ENCODE data around the gene MRPS5. TPM values are rescaled to one million over a fixed set of nuclear protein-coding genes. Genes with fewer than 3 reads are reported as not detected.

The MRPS5 gene
- total RNA-seq, 1 donor from 2014 or later: 66.1 TPM

DNA sequence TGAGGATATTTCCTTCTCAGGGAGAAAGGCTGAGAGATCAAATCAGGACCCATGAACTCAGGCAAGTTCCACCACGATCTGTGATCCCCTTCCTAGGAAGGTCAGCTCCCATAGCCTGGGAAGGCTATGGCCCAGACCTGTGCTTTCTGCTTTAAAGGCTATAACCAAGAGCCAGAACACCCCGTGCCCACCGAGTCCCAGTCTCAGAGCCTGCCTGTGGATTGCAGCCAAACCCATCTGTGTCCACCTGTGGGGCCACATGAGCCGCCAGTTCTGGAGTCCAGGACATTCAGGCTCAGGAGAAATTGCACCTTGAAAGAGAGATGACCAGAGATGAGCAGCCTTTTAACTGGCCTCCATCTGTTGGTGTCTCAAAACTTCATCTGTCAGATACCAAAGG, 49.2 kb downstream of the MRPS5 start:
- H3K27me3 ChIP-seq (ENCODE audit: control insufficient read depth, insufficient read depth, low read length): peaks cover 18% of the 10 kb centered on the region
- no peak overlapping the region for H3K4me3 ChIP-seq (ENCODE audit: low read depth, low read length)
- DNase-seq (ENCODE audit: low read depth): no peak
- TF ChIP-seq CTCF (IDR thresholded peaks at IDR 0.05; ENCODE audit: insufficient read depth, low read length, poor library complexity, severe bottlenecking): no peak
- no peaks in the 10 kb centered on the region for H3K36me3 ChIP-seq (ENCODE audit: control insufficient read depth, insufficient read depth, low read length)

- H3K27me3 ChIP-seq (ENCODE audit: control insufficient read depth, insufficient read depth, low read length): peaks cover 14% of the 10 kb centered on the region
- H3K4me3 ChIP-seq (ENCODE audit: low read depth, low read length): no peak overlapping the region
- no peak for DNase-seq (ENCODE audit: low read depth)
- TF ChIP-seq CTCF (IDR thresholded peaks at IDR 0.05; ENCODE audit: insufficient read depth, low read length, poor library complexity, severe bottlenecking): no peak
- H3K36me3 ChIP-seq (ENCODE audit: control insufficient read depth, insufficient read depth, low read length): no peaks in the 10 kb centered on the region
Observed at GRCh38 chr2:95071856-95072255, 49.8 kb downstream of the MRPS5 start.

DNA sequence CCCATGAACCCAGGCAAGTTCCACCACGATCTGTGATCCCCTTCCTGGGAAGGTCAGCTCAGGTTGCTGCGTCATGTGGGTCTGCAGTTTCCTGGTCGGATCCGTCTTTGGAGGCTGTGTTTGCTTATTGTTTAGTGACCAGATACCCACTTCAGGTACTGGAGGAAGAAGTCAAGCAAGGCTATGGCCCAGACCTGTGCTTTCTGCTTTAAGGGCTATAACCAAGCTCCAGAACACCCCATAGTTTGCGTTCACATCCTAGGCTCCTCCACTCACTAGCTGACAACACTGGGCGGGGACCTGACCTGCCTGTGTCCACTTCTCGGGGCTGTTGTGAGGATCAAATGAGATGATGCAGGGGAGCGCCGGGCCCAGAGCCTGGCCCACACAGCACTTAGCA, 52.1 kb downstream of the MRPS5 start:
- DNase-seq (ENCODE audit: low read depth): no peak
- TF ChIP-seq CTCF (IDR thresholded peaks at IDR 0.05; ENCODE audit: insufficient read depth, low read length, poor library complexity, severe bottlenecking): no peak
- Histone ChIP-seq H3K4me3 (ENCODE audit: low read depth, low read length) (no peak overlapping the region), H3K36me3 (ENCODE audit: control insufficient read depth, insufficient read depth, low read length) (no peaks in the 10 kb centered on the region), H3K27me3 (ENCODE audit: control insufficient read depth, insufficient read depth, low read length) (peaks cover 2% of the 10 kb centered on the region)

GRCh38 chr2:95068256-95068655, 53.4 kb downstream of the MRPS5 start:
- H3K27me3 ChIP-seq (ENCODE audit: control insufficient read depth, insufficient read depth, low read length): no peaks in the 10 kb centered on the region
- no peak for DNase-seq (ENCODE audit: low read depth)
- H3K4me3 ChIP-seq (ENCODE audit: low read depth, low read length): no peak overlapping the region
- no peak for TF ChIP-seq CTCF (IDR thresholded peaks at IDR 0.05; ENCODE audit: insufficient read depth, low read length, poor library complexity, severe bottlenecking)
- no peaks in the 10 kb centered on the region for H3K36me3 ChIP-seq (ENCODE audit: control insufficient read depth, insufficient read depth, low read length)

DNA sequence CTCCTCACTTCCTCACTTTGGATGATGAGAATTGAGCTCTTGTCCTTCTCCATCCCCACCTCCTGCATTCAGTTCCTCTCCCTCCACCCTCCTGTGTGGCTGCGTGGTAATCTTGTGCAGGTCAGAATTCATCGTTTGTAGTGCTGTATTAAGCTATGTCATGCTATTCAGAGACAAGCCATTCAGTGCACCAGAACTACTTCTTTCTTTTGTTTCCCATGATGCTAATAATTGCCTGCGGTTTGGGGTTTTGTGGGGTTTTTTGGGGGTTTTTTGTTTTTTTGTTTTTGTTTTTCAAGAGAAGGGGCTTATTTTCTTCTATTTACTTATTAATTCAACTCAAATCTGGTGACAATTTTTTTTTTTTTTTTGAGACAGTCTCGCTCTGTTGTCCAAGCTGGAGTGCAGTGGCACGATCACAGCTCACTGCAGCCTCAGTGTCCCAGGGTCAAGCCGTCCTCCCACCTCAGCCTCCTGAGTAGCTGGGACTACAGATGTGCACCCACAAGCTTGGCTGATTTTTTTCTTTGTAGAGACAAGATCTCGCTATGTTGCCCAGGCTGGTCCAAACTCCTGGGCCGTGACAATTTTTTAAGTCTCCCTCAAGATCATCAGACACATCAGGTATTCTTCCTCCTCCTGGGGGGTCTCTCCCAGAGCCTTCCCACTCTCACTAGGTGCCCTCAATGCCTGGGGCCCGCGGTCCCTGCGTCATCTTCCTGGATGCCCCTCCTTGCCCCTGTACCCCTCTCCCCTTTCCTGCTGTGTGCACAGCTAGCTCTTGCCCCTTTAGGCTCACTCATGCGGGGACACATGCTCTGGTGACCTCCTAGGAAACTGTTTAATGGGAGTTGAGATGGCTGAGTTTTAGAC, 58.3 kb downstream of the MRPS5 start:
- no peak for TF ChIP-seq CTCF (IDR thresholded peaks at IDR 0.05; ENCODE audit: insufficient read depth, low read length, poor library complexity, severe bottlenecking)
- no peak for DNase-seq (ENCODE audit: low read depth)
- Histone ChIP-seq H3K27me3 (ENCODE audit: control insufficient read depth, insufficient read depth, low read length) (no peaks in the 10 kb centered on the region), H3K36me3 (ENCODE audit: control insufficient read depth, insufficient read depth, low read length) (no peaks in the 10 kb centered on the region), H3K4me3 (ENCODE audit: low read depth, low read length) (no peak overlapping the region)

Data from kidney epithelial cell (primary cell).